Measurements from ENCODE around the gene NCAPG2. TPM values are rescaled to one million over a fixed set of nuclear protein-coding genes. Genes with fewer than 3 reads are reported as not detected.

Gene NCAPG2, protein sequence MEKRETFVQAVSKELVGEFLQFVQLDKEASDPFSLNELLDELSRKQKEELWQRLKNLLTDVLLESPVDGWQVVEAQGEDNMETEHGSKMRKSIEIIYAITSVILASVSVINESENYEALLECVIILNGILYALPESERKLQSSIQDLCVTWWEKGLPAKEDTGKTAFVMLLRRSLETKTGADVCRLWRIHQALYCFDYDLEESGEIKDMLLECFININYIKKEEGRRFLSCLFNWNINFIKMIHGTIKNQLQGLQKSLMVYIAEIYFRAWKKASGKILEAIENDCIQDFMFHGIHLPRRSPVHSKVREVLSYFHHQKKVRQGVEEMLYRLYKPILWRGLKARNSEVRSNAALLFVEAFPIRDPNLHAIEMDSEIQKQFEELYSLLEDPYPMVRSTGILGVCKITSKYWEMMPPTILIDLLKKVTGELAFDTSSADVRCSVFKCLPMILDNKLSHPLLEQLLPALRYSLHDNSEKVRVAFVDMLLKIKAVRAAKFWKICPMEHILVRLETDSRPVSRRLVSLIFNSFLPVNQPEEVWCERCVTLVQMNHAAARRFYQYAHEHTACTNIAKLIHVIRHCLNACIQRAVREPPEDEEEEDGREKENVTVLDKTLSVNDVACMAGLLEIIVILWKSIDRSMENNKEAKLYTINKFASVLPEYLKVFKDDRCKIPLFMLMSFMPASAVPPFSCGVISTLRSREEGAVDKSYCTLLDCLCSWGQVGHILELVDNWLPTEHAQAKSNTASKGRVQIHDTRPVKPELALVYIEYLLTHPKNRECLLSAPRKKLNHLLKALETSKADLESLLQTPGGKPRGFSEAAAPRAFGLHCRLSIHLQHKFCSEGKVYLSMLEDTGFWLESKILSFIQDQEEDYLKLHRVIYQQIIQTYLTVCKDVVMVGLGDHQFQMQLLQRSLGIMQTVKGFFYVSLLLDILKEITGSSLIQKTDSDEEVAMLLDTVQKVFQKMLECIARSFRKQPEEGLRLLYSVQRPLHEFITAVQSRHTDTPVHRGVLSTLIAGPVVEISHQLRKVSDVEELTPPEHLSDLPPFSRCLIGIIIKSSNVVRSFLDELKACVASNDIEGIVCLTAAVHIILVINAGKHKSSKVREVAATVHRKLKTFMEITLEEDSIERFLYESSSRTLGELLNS
- 30.7 and 46.3 TPM in 2 replicates for total RNA-seq (2016; rRNA removed; fragmentation: Illumina TruSeq; extraction: Trizol)
- total RNA-seq (2016; cell fraction: cytosol; rRNA removed; fragmentation: Illumina TruSeq; extraction: Trizol; ENCODE audit: low read depth), result 4.3 and 4.9 TPM in 2 replicates
- total RNA-seq (2016; cell fraction: insoluble cytoplasmic fraction; rRNA removed; fragmentation: Illumina TruSeq; extraction: Trizol), result 31.3 and 48.9 TPM in 2 replicates
- 10.3 and 10.6 TPM in 2 replicates for total RNA-seq (2016; cell fraction: membrane; rRNA removed; fragmentation: Illumina TruSeq; extraction: Trizol)
- 33.8 and 35.6 TPM in 2 replicates for total RNA-seq (2016; cell fraction: nucleus; rRNA removed; fragmentation: Illumina TruSeq; extraction: Trizol)
- polyA plus RNA-seq (2011; rRNA removed), result 10.4 and 15.1 TPM in 2 replicates
- polyA plus RNA-seq (2011; cell fraction: cytosol; rRNA removed), result 10.6 and 12.1 TPM in 2 replicates
- 14.6 and 15.9 TPM in 2 replicates for polyA plus RNA-seq (2011; cell fraction: nucleus; rRNA removed)
- 9.7 and 17.7 TPM in 2 replicates for polyA plus RNA-seq (2012)
- polyA plus RNA-seq (2016; cell fraction: cytosol; fragmentation: Illumina TruSeq; extraction: Trizol; ENCODE audit: low read depth), result 0.87 and 1.1 TPM in 2 replicates
- 41.4 and 43.6 TPM in 2 replicates for polyA plus RNA-seq (2016; cell fraction: insoluble cytoplasmic fraction; fragmentation: Illumina TruSeq; extraction: Trizol; ENCODE audit: low read depth)
- 3.0 and 3.9 TPM in 2 replicates for polyA plus RNA-seq (2016; cell fraction: membrane; fragmentation: Illumina TruSeq; extraction: Trizol; ENCODE audit: low read depth)
- polyA plus RNA-seq (2016; cell fraction: nucleus; fragmentation: Illumina TruSeq; extraction: Trizol; ENCODE audit: insufficient read depth, low read depth), result 40.5 and 41.8 TPM in 2 replicates
- 50.3 and 124 TPM in 2 replicates for polyA minus RNA-seq (2011; rRNA and poly(A)+ RNA removed; ENCODE audit: low replicate concordance)
- 9.1 and 16.4 TPM in 2 replicates for polyA minus RNA-seq (2011; cell fraction: cytosol; rRNA and poly(A)+ RNA removed)
- polyA minus RNA-seq (2011; cell fraction: nucleus; rRNA and poly(A)+ RNA removed), result 27.6 and 33.7 TPM in 2 replicates
- percentile 63 among the genes with signal in this experiment for Bru-seq, nascent RNA
- BruChase-seq, experiment 1, labeled RNA remaining after a 6-hour chase, result percentile 68 among the genes with signal in this experiment
- percentile 72 among the genes with signal in this experiment for BruChase-seq, experiment 2, labeled RNA remaining after a 2-hour chase
- long read RNA-seq, experiment 1, partial matches to known transcripts, result 7 of 14 reads
- long read RNA-seq, experiment 1, other reads (novel, unspliced or antisense), result 6 of 14 reads
- long read RNA-seq, experiment 2, partial matches to known transcripts, result 13 of 22 reads
- long read RNA-seq, experiment 2, other reads (novel, unspliced or antisense), result 8 of 22 reads

DNA sequence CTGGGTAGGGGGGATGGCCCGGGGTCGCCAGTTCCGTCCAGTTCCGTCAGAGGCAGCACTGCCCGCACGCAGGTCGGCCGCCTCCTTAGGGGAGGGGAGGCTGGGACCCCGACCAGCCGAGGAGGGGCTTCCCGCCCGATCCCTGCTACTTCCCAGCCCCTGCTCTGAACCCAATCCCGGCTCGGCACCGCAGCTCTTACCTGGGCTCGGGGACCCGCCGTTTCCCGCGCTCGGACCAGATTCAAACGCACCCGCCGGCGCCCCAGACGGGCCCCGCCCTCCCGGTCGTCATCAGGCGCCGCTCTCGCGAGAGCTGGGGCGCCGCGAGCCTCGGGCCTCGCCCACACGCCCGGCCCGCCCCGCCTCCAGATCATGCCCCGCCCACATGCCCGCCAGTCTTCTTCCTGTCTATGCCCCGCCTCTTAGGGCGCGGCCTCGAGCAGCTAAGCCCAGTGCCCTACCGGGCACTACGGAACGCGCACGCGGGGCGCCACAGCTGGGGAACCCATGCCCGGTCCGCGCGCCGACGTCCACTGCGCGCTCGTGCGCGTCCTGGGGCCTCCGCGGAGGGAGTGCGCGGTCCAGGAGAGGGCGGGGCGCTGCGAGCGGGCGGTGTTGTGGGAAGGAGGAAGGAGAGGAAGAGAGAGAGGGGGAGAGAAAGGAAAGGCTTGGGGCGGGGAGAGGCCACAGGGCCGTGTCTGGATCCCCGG is at the start of gene NCAPG2:
Gene NCAPG2, minus strand, starts transcription at position 281 of the 710 bp plus-strand sequence. CDS start 2,905 bp downstream, outside the sequence.
- Histone ChIP-seq H3K4me2 (ENCODE audit: low read depth, low read length) (peak within 1 kb of the TSS; percentile 82), H3K9ac (ENCODE audit: insufficient read depth, low read depth, low read length) (peak within 1 kb of the TSS; percentile 96), H3K4me1 (ENCODE audit: insufficient read depth, low read length) (peaks cover 53% of the 10 kb centered on the region), H3K36me3 (replicated peaks in 1 of 2; ENCODE audit: control insufficient read depth in 1 of 2, insufficient read depth in 2 of 2, low read length in 2 of 2) (peaks cover 0 to 17% of the 10 kb centered on the region in 2 experiments; a peak in 2 of 5 replicates), H3K4me3 (replicated peaks in 1 of 3; ENCODE audit: insufficient read depth in 1 of 3, low read depth in 2 of 3, low read length in 3 of 3) (peak within 1 kb of the TSS; percentile 77 to 99 (median 98)), H3K27ac (ENCODE audit: extremely low read length, insufficient read depth, low read length) (peak within 1 kb of the TSS; percentile 71), H2AFZ (ENCODE audit: low read length) (no peak within 1 kb of the TSS), H3K79me2 (ENCODE audit: insufficient read depth, low read length) (peaks cover 43% of the 10 kb centered on the region), H4K20me1 (ENCODE audit: insufficient read depth, low read length) (no peaks in the 10 kb centered on the region), H3K9me3 (ENCODE audit: low read length) (no peaks in the 10 kb centered on the region), H3K27me3 (ENCODE audit: control insufficient read depth in 1 of 2, insufficient read depth in 2 of 2, low read length in 2 of 2) (no peaks in the 10 kb centered on the region; a peak in 1 of 5 replicates)
- ChIA-PET POLR2A (interaction anchor here (0.8 to 1.5 kb wide), 8 partner anchors 55 to 272 kb away, joined by 3 to 6 read pairs (median 4); partner anchors contain the start of gene ESYT2), CTCF (ENCODE audit: low intra/inter-chr PET ratio, low total read pairs) (no interaction called here)
- no TSS peak for BruUV-seq (replicated peaks)
- peak; percentile 96 for ATAC-seq
- in situ Hi-C loops (cut with HindIII; ENCODE audit: extremely low pct_ligation_motif_present, low pct_unique_long_range_greater_than_20kb) (no loop called here), intact Hi-C loops (cut with micrococcal nuclease; ENCODE audit: unreplicated experiment) (loop anchor here (2.0 to 10.0 kb wide), 2 partner anchors 110 to 114 kb away; no protein-coding TSS in a partner anchor)
- peak; percentile 94 for DNase-seq (ENCODE audit: low spot score)
- under 1% methylated on average over 23 of the region's 78 CpGs for WGBS (ENCODE audit: low lambda C conversion rate)
- FAIRE-seq, result peak; percentile 60
- TF ChIP-seq, protein P1, sequence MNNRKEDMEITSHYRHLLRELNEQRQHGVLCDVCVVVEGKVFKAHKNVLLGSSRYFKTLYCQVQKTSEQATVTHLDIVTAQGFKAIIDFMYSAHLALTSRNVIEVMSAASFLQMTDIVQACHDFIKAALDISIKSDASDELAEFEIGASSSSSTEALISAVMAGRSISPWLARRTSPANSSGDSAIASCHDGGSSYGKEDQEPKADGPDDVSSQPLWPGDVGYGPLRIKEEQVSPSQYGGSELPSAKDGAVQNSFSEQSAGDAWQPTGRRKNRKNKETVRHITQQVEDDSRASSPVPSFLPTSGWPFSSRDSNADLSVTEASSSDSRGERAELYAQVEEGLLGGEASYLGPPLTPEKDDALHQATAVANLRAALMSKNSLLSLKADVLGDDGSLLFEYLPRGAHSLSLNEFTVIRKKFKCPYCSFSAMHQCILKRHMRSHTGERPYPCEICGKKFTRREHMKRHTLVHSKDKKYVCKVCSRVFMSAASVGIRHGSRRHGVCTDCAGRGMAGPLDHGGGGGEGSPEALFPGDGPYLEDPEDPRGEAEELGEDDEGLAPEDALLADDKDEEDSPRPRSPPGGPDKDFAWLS (CRISPR knock-in tag; IDR thresholded peaks at IDR 0.05; ENCODE audit: borderline replicate concordance), result no peak
- TF ChIP-seq ZMYM2 (CRISPR knock-in tag; IDR thresholded peaks at IDR 0.05) (peak; percentile 46; the same call in 1 of the 2 replicates), FIP1L1 (IDR thresholded peaks at IDR 0.05; ENCODE audit: borderline replicate concordance, insufficient read depth, low read depth, low read length) (no peak), ZNF3 (CRISPR knock-in tag; IDR thresholded peaks at IDR 0.05) (no peak), PHF21A (CRISPR knock-in tag; IDR thresholded peaks at IDR 0.05) (0 out of 2 replicates have a peak, but pooled peaks have one; percentile 44), ZNF615 (CRISPR knock-in tag; IDR thresholded peaks at IDR 0.05; ENCODE audit: borderline replicate concordance) (no peak), ZNF451 (CRISPR knock-in tag; IDR thresholded peaks at IDR 0.05) (peak; percentile 68; the same call in 1 of the 2 replicates), MEIS1 (CRISPR knock-in tag; IDR thresholded peaks at IDR 0.05; ENCODE audit: borderline replicate concordance) (no peak), ZNF207 (IDR thresholded peaks at IDR 0.05; ENCODE audit: borderline replicate concordance) (no peak), GFI1 (CRISPR knock-in tag; IDR thresholded peaks at IDR 0.05; ENCODE audit: borderline replicate concordance) (peak; percentile 57; the same call in 1 of the 2 replicates), ZNF773 (CRISPR knock-in tag; IDR thresholded peaks at IDR 0.05; ENCODE audit: borderline replicate concordance) (no peak)

Data from HepG2 (cell line).